MM.1S (cell line): ENCODE results near the gene POLR3A.

Experiments used
- CTCF ChIP-seq: fragments of 300-600 bp; sonication (generic); IDR thresholded peaks from 2 replicates; pipeline ENCODE4 v1.5.1; 2016; ENCODE audit warnings: antibody characterized with exemption, low read length, mixed read lengths
- EZH2 ChIP-seq: fragments of 300-600 bp; sonication (generic); optimal IDR thresholded peaks from 2 replicates; pipeline ENCODE3; 2017; ENCODE audit warnings: low read depth, mild to moderate bottlenecking, antibody characterized with exemption, low read length, mixed read lengths
- EZH2phosphoT487 ChIP-seq: fragments of 300-600 bp; sonication (generic); IDR thresholded peaks from 2 replicates; pipeline ENCODE4 v1.6.1; 2018; ENCODE audit warnings: antibody characterized with exemption, low read length

- TF ChIP-seq CTCF: no peak
- no peak for TF ChIP-seq EZH2
- no peak for TF ChIP-seq EZH2phosphoT487
These were observed 15.4 kb upstream of the POLR3A start for GRCh38 chr10:78044699-78045098.
